ENCODE results near the gene HOXC12. TPM values are rescaled to one million over a fixed set of nuclear protein-coding genes. Genes with fewer than 3 reads are reported as not detected.

HOXC12 gene
- total and polyA plus RNA-seq, 4 donors: not detected

- no peak overlapping the region for H3K9ac ChIP-seq (ENCODE audit: insufficient read depth in 1 of 2, low read length in 2 of 2)
- no peaks in the 10 kb centered on the region for H3K36me3 ChIP-seq (ENCODE audit: control insufficient read depth in 4 of 4, insufficient read depth in 4 of 4, low read length in 4 of 4)
- no peak for ATAC-seq (ENCODE audit: insufficient read depth, low FRiP score)
- peaks cover 0 to 10% (median 0%) of the 10 kb centered on the region in 4 donors for H3K9me3 ChIP-seq (ENCODE audit: control insufficient read depth in 4 of 4, insufficient read depth in 3 of 4, low read length in 3 of 4)
- no peak for TF ChIP-seq CTCF (IDR thresholded peaks at IDR 0.05; ENCODE audit: control extremely low read depth, extremely low read depth)
- no peak overlapping the region for H3K27ac ChIP-seq (ENCODE audit: low read depth in 1 of 2, low read length in 1 of 2)
- WGBS, 2 donors: 7 to 10% methylated on average over 37 to 38 of the region's 38 CpGs
- peaks cover 24 to 99% (median 95%) of the 10 kb centered on the region in 3 donors for H3K27me3 ChIP-seq (ENCODE audit: control insufficient read depth in 3 of 3, insufficient read depth in 3 of 3, low read length in 2 of 3)
- peaks cover 0 to 10% (median 5%) of the 10 kb centered on the region in 5 donors for H3K4me1 ChIP-seq (ENCODE audit: control insufficient read depth in 5 of 5, insufficient read depth in 5 of 5, low read length in 5 of 5)
- H3K4me3 ChIP-seq: no peak overlapping the region
- DNase-seq: no peak
These were observed 9.0 kb downstream of the HOXC12 start for GRCh38 chr12:53963434-53964314.

GRCh38 chr12:53964315-53964713, 9.6 kb downstream of the HOXC12 start:
- H3K4me3 ChIP-seq: no peak overlapping the region
- TF ChIP-seq CTCF (IDR thresholded peaks at IDR 0.05; ENCODE audit: control extremely low read depth, extremely low read depth): no peak
- ATAC-seq (ENCODE audit: insufficient read depth, low FRiP score) (no peak), DNase-seq (no peak)
- H3K27ac ChIP-seq (ENCODE audit: low read depth in 1 of 2, low read length in 1 of 2): no peak overlapping the region
- WGBS, 2 donors: 9 to 11% methylated on average over 2 of the region's 2 CpGs
- peaks cover 20 to 99% (median 95%) of the 10 kb centered on the region in 3 donors for H3K27me3 ChIP-seq (ENCODE audit: control insufficient read depth in 3 of 3, insufficient read depth in 3 of 3, low read length in 2 of 3)
- no peak overlapping the region for H3K9ac ChIP-seq (ENCODE audit: insufficient read depth in 1 of 2, low read length in 2 of 2)
- H3K9me3 ChIP-seq (ENCODE audit: control insufficient read depth in 4 of 4, insufficient read depth in 3 of 4, low read length in 3 of 4): peaks cover 0 to 8% (median 0%) of the 10 kb centered on the region in 4 donors
- no peaks in the 10 kb centered on the region for H3K36me3 ChIP-seq (ENCODE audit: control insufficient read depth in 4 of 4, insufficient read depth in 4 of 4, low read length in 4 of 4)
- H3K4me1 ChIP-seq (ENCODE audit: control insufficient read depth in 5 of 5, insufficient read depth in 5 of 5, low read length in 5 of 5): peaks cover 0 to 10% (median 5%) of the 10 kb centered on the region in 5 donors

GRCh38 chr12:53965281-53966084, 10.8 kb downstream of the HOXC12 start:
- peaks cover 19 to 99% (median 95%) of the 10 kb centered on the region in 3 donors for H3K27me3 ChIP-seq (ENCODE audit: control insufficient read depth in 3 of 3, insufficient read depth in 3 of 3, low read length in 2 of 3)
- H3K9me3 ChIP-seq (ENCODE audit: control insufficient read depth in 4 of 4, insufficient read depth in 3 of 4, low read length in 3 of 4): peaks cover 0 to 6% (median 0%) of the 10 kb centered on the region in 4 donors
- no peaks in the 10 kb centered on the region for H3K36me3 ChIP-seq (ENCODE audit: control insufficient read depth in 4 of 4, insufficient read depth in 4 of 4, low read length in 4 of 4)
- H3K9ac ChIP-seq (ENCODE audit: insufficient read depth in 1 of 2, low read length in 2 of 2): no peak overlapping the region
- H3K4me1 ChIP-seq (ENCODE audit: control insufficient read depth in 5 of 5, insufficient read depth in 5 of 5, low read length in 5 of 5): peaks cover 0 to 10% (median 5%) of the 10 kb centered on the region in 5 donors
- WGBS, 2 donors: 1 to 5% methylated on average over 17 to 18 of the region's 18 CpGs
- no peak overlapping the region for H3K27ac ChIP-seq (ENCODE audit: low read depth in 1 of 2, low read length in 1 of 2)
- no peak for TF ChIP-seq CTCF (IDR thresholded peaks at IDR 0.05; ENCODE audit: control extremely low read depth, extremely low read depth)
- ATAC-seq (ENCODE audit: insufficient read depth, low FRiP score) (no peak), DNase-seq (no peak)
- H3K4me3 ChIP-seq: no peak overlapping the region
